Breast epithelium (tissue), 3 donors: ENCODE data around the gene ANAPC7.

Experiments used
- CTCF ChIP-seq, 3 donors: fragments of 450-650 bp; IDR thresholded peaks; one replicate each; pipeline ENCODE4 v1.5.1; 2016 to 2017; ENCODE audit warnings: antibody characterized with exemption in 3 of 3, mild to moderate bottlenecking in 3 of 3, moderate library complexity in 3 of 3
- POLR2A ChIP-seq: fragments of 450-650 bp; IDR thresholded peaks from one replicate; pipeline ENCODE4 v1.6.1; 2016; ENCODE audit warnings: antibody characterized with exemption, mild to moderate bottlenecking, moderate library complexity

DNA sequence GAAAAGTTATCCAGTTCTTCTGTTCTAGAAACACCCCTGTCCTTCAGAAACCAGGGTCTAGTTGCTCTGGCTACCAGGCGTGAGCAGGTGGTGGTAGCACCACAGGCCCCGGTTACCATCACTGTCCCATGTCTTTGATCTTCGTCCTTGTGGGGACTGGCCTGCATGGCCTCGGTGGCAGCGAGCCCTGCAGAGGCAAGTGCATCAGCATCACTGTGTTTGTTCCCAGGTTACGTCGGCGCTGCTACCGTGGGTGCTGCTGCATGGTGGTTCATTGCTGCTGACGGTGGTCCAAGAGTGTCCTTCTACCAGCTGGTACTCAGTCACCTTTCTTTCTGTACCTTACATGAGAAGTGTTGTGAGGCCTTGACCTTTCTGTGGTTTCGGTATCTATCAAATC is 58.9 kb downstream of the ANAPC7 start:
- TF ChIP-seq CTCF (IDR thresholded peaks at IDR 0.05) (no peak), POLR2A (no peak)
